CD4-positive, alpha-beta T cell (primary cell): ENCODE results near the gene OR2T10. TPM values are rescaled to one million over a fixed set of nuclear protein-coding genes. Genes with fewer than 3 reads are reported as not detected.
"Not testable (repeated sequence)": the region's sequence is repeated elsewhere in the genome, so short reads cannot be mapped to it uniquely, and the experiment has no call there.

Source experiments
- ATAC-seq: fragments of 200-7000 bp; cut with Tn5 transposase; one replicate; pipeline ENCODE4 v1.10.0; 2022; ENCODE audit warnings: mild to moderate bottlenecking; ENCODE audit not compliant: poor library complexity
- CTCF ChIA-PET: fragments of 350-600 bp; sonication (Branson Sonifier 250); formaldehyde crosslinking; loops from one replicate; lab custom pipeline; 2021; ENCODE audit warnings: antibody characterized with exemption, inconsistent platforms; lab: Charles Lee
- POLR2A ChIA-PET: fragments of 350-600 bp; sonication (Branson Sonifier 250); formaldehyde crosslinking; loops from one replicate; lab custom pipeline; 2021; ENCODE audit warnings: antibody characterized with exemption, inconsistent platforms; lab: Charles Lee
- DNase-seq, 14 experiments: peaks; one replicate each; pipeline ENCODE4 v3.0.0-alpha.2; 2013 to 2020; ENCODE audit warnings: mixed read lengths in 2 of 14
- H3K27ac ChIP-seq, 2 donors: one replicate each; pipeline versions ENCODE4 v1.5.1 to v1.7.0; 2013; ENCODE audit warnings: low read length in 2 of 2, low read depth in 1 of 2, mild to moderate bottlenecking in 1 of 2
- H3K27me3 ChIP-seq, 2 experiments: 1 replicate in 1 of 2; 2 replicates in 1 of 2; pipeline versions ENCODE4 v1.6.1 to v1.7.0; 2013; ENCODE audit warnings: low read length in 2 of 2, control low read depth in 1 of 2, mild to moderate bottlenecking in 1 of 2, moderate library complexity in 1 of 2; ENCODE audit not compliant: insufficient read depth in 2 of 2, control insufficient read depth in 1 of 2
- H3K36me3 ChIP-seq: one replicate; pipeline ENCODE4 v1.6.1; 2013; ENCODE audit warnings: low read length, control low read depth; ENCODE audit not compliant: insufficient read depth
- H3K4me1 ChIP-seq: one replicate; pipeline ENCODE4 v1.6.1; 2013; ENCODE audit warnings: low read length, control low read depth; ENCODE audit not compliant: insufficient read depth
- H3K4me3 ChIP-seq: one replicate; pipeline ENCODE4 v1.5.1; 2013; ENCODE audit warnings: mild to moderate bottlenecking, low read length, moderate library complexity
- H3K9me3 ChIP-seq, 2 experiments: 1 replicate in 1 of 2; 2 replicates in 1 of 2; pipeline versions ENCODE4 v1.6.1 to v1.7.0; 2013; ENCODE audit warnings: low read length in 2 of 2, mild to moderate bottlenecking in 2 of 2, control low read depth in 1 of 2, moderate library complexity in 1 of 2; ENCODE audit not compliant: control insufficient read depth in 1 of 2, insufficient read depth in 1 of 2
- H3K27ac Mint-ChIP-seq: one replicate; pipeline ENCODE4 v1.8.0; 2020; ENCODE audit warnings: mixed read lengths
- H3K27me3 Mint-ChIP-seq: one replicate; pipeline ENCODE4 v1.8.0; 2021; ENCODE audit warnings: mixed read lengths
- H3K36me3 Mint-ChIP-seq: one replicate; pipeline ENCODE4 v1.8.0; 2021; ENCODE audit warnings: low read depth, mixed read lengths
- H3K4me1 Mint-ChIP-seq: one replicate; pipeline ENCODE4 v1.8.0; 2021; ENCODE audit warnings: low read depth, mixed read lengths
- H3K4me3 Mint-ChIP-seq: one replicate; pipeline ENCODE4 v1.8.0; 2020; ENCODE audit warnings: mild to moderate bottlenecking, mixed read lengths
- H3K9me3 Mint-ChIP-seq: one replicate; pipeline ENCODE4 v1.8.0; 2020; ENCODE audit warnings: mixed read lengths
- intact Hi-C, 2 experiments: fragments of 100-400 bp; cut with DNase I in 1 of 2; cut with micrococcal nuclease in 1 of 2; formaldehyde crosslinking; loops; one replicate each; pipeline versions ENCODE4 v1.15.1 to v1.9.0; 2023 to 2025; cut with DNase I, micrococcal nuclease
- total RNA-seq, 174 experiments: library from RNA in 2 of 174; stranded (reverse) in 2 of 174; gene quantifications; one replicate each; pipeline ENCODE4 v1.2.3 and lab custom pipeline; 2021 to 2026
- TF ChIP-seq, protein P1 (sequence below): fragments of 200-600 bp; IDR thresholded peaks from one replicate; pipeline ENCODE4 v1.8.0; 2022; ENCODE audit warnings: antibody characterized with exemption, mild to moderate bottlenecking

Gene OR2T10
- total RNA-seq, 2 experiments from 2014 or later, result not detected

DNA sequence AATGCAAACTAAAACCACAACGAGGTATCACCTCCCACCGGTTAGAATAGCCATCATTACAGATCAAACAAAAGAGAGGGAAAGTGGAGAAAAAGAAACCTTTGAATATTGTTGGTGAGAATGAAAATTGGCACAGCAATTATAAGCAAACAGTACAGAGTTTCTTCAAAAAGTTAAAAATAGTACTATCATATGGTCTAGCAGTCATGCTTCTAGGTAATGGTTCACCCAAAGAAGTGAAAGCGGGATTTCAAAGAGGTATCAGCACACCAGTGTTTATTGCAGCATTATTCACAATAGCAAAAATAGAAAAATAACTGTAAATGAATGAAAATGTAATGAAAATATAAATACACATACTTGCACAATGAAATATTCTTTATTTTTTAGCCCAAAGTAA is 8.2 kb downstream of the OR2T10 start:
- DNase-seq, result no peak
- no peaks in the 10 kb centered on the region for H3K9me3 Mint-ChIP-seq
- intact Hi-C loops, result no loop called here

DNA sequence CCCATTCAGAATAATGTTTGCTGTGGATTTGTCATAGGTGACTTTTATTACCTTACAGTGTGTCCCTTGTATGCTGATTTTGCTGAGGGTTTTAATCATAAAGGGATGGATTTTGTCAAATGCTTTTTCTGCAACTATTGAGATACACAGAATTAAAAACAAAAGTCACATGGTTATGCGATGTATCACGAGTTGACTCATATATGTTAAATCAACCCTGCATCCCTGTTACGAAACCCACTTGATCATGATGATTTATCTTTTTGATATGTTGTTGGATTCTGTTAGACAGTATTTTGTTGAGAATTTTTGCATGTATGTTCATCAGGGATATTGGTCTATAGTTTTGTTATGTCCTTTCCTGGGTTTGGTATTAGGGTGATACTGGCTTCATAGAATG is 12.2 kb downstream of the OR2T10 start:
- Mint-ChIP-seq H3K4me1 (no peaks in the 10 kb centered on the region), H3K4me3 (no peak overlapping the region), H3K36me3 (no peaks in the 10 kb centered on the region), H3K27me3 (no peaks in the 10 kb centered on the region), H3K9me3 (peaks cover 2% of the 10 kb centered on the region), H3K27ac (no peak overlapping the region)
- ATAC-seq (no peak), DNase-seq (no peak)
- intact Hi-C loops, result no loop called here
- POLR2A ChIA-PET, result no interaction called here
- no peaks in the 10 kb centered on the region for H3K36me3 ChIP-seq
- H3K4me1 ChIP-seq, result no peaks in the 10 kb centered on the region
- H3K27me3 ChIP-seq, result no peaks in the 10 kb centered on the region
- H3K4me3 ChIP-seq, result no peak overlapping the region
- TF ChIP-seq, protein P1, sequence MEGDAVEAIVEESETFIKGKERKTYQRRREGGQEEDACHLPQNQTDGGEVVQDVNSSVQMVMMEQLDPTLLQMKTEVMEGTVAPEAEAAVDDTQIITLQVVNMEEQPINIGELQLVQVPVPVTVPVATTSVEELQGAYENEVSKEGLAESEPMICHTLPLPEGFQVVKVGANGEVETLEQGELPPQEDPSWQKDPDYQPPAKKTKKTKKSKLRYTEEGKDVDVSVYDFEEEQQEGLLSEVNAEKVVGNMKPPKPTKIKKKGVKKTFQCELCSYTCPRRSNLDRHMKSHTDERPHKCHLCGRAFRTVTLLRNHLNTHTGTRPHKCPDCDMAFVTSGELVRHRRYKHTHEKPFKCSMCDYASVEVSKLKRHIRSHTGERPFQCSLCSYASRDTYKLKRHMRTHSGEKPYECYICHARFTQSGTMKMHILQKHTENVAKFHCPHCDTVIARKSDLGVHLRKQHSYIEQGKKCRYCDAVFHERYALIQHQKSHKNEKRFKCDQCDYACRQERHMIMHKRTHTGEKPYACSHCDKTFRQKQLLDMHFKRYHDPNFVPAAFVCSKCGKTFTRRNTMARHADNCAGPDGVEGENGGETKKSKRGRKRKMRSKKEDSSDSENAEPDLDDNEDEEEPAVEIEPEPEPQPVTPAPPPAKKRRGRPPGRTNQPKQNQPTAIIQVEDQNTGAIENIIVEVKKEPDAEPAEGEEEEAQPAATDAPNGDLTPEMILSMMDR, result no peak
- no peak overlapping the region for H3K27ac ChIP-seq
- H3K9me3 ChIP-seq, result peaks cover 0 to 3% of the 10 kb centered on the region in 2 experiments
- CTCF ChIA-PET, result no interaction called here

More for the DNA sequence above, 8.2 kb downstream of the OR2T10 start:
- ATAC-seq, result no peak
- Mint-ChIP-seq H3K4me3 (no peak overlapping the region), H3K4me1 (no peaks in the 10 kb centered on the region), H3K27ac (no peak overlapping the region), H3K36me3 (no peaks in the 10 kb centered on the region), H3K27me3 (no peaks in the 10 kb centered on the region)
- TF ChIP-seq, protein P1, result no peak
- Histone ChIP-seq H3K4me3 (no peak overlapping the region), H3K27me3 (no peaks in the 10 kb centered on the region), H3K27ac (no peak overlapping the region), H3K36me3 (no peaks in the 10 kb centered on the region), H3K9me3 (peaks cover 0 to 3% of the 10 kb centered on the region in 2 experiments), H3K4me1 (no peaks in the 10 kb centered on the region)
- POLR2A ChIA-PET, result no interaction called here
- CTCF ChIA-PET, result no interaction called here

DNA sequence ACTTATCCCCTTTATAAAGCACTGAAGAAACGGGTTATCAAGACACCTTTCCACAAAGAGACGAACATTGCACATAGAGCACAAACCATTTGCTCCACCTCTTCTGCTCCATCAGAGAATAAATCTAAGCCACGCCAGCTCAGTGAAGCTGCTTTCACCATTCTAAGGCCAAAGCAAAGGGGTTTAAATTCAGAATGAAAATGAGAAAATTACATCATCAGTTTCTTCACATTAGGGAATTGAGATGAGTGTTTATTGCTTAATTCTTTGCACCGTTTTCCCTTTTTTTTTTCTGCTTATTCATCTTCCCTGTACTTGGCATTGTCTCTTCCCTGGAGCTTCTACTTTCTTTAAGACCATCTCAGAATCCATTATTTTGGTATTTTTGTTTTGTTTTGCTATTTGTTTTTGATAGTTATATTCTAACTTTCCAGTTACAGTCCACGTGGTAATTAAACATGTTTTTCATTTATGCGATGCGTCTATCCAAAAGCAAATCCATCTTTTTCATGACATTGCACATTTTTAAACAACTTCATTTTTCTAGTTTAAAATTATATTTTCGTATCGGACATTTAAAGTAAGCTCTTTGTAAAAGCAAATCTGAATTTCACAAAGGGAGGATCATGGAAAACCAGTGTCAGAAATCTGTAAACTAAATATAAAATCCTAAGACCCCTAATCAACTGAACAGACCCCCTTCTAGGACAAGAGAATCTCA is 21.1 kb downstream of the OR2T10 start:
- Mint-ChIP-seq H3K9me3 (peaks cover 2% of the 10 kb centered on the region), H3K27me3 (no peaks in the 10 kb centered on the region), H3K36me3 (no peaks in the 10 kb centered on the region), H3K4me1 (no peaks in the 10 kb centered on the region), H3K27ac (no peak overlapping the region), H3K4me3 (no peak overlapping the region)
- no peak for ATAC-seq
- ChIA-PET CTCF (no interaction called here), POLR2A (no interaction called here)
- no peak overlapping the region for H3K4me3 ChIP-seq
- no peak for DNase-seq
- H3K9me3 ChIP-seq, result no peaks in the 10 kb centered on the region
- no peaks in the 10 kb centered on the region for H3K36me3 ChIP-seq
- H3K27me3 ChIP-seq, result no peaks in the 10 kb centered on the region
- TF ChIP-seq, protein P1, result no peak
- no peak overlapping the region for H3K27ac ChIP-seq
- intact Hi-C loops, result no loop called here
- H3K4me1 ChIP-seq, result no peaks in the 10 kb centered on the region

DNA sequence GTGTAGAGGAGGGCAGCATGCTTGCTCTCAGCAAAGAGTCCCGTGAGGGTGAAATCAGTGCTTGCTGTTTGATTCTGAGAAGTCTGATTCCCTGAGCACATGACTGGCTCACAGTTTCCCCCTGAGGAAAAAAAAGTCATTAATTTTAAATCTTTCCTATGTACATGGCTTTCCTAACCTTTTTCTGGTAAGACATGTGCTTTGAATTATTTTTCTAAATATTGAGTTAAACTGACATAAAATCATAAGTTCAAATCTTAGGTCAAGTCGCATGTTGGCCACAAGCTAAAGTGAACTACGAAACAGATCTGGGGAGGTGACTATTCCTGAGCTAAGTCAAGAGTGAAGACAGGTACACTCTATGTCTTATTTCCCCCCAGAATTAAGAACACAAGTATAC is 22.8 kb downstream of the OR2T10 start, which contains the start of gene OR2T34:
OR2T34 (minus strand) TSS at position 101 of the 400 bp plus-strand sequence; CDS start at position 101, 0 bp downstream.
- H3K27ac Mint-ChIP-seq, intact Hi-C loops, ATAC-seq: not testable (repeated sequence)

DNA sequence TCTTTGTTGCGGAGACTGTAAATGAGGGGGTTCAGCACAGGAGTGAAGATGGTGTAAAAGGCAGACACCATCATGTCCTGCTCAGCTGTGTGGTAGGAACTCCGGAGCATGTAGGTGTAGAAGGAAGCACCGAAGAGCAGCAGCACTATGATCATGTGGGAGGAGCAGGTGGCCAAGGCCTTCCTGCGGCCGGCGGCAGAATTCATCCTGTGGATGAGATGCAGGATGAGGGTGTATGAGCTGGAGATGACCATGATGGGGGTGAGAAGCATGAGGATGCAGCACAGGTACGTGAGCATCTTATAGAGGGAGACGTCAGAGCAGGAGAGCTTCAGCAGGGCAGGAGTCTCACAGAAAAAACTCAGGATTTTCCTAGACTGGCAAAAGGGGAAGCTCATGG is 23.6 kb downstream of the OR2T10 start:
- H3K4me3 Mint-ChIP-seq, ATAC-seq, DNase-seq, H3K9me3 ChIP-seq, H3K4me1 Mint-ChIP-seq, CTCF ChIA-PET, H3K27me3 ChIP-seq, H3K27me3 Mint-ChIP-seq, H3K27ac ChIP-seq, POLR2A ChIA-PET, H3K36me3 ChIP-seq, H3K9me3 Mint-ChIP-seq, H3K4me3 ChIP-seq, H3K36me3 Mint-ChIP-seq, intact Hi-C loops, H3K4me1 ChIP-seq, H3K27ac Mint-ChIP-seq: not testable (repeated sequence)

More for the DNA sequence above, 22.8 kb downstream of the OR2T10 start, which contains the start of gene OR2T34:
- H3K4me3 ChIP-seq, POLR2A ChIA-PET, H3K27me3 ChIP-seq, H3K9me3 Mint-ChIP-seq, H3K4me1 ChIP-seq, H3K36me3 Mint-ChIP-seq, H3K27me3 Mint-ChIP-seq, CTCF ChIA-PET, H3K36me3 ChIP-seq, H3K4me1 Mint-ChIP-seq, H3K27ac ChIP-seq, H3K9me3 ChIP-seq, H3K4me3 Mint-ChIP-seq, DNase-seq: not testable (repeated sequence)
